SIG-M5 (cell line): ENCODE data around the gene SEPHS2.
"Not testable (repeated sequence)": the region's sequence is repeated elsewhere in the genome, so short reads cannot be mapped to it uniquely, and the experiment has no call there.

Source experiments
- DNase-seq: peaks from one replicate; lab custom pipeline; 2025; lab: John Stamatoyannopoulos, UW

The SEPHS2 gene

GRCh38 chr16:30445408-30446202 lies at the start of gene SEPHS2:
SEPHS2 (minus strand) TSS chr16:30445874; CDS start chr16:30445727, 147 bp downstream.
- DNase-seq, result peak; percentile 82

- no peak for DNase-seq
Measured at GRCh38 chr16:30494709-30495108, 49.0 kb upstream of the SEPHS2 start.

- no peak for DNase-seq
Measured at GRCh38 chr16:30493941-30494488, 48.3 kb upstream of the SEPHS2 start.

DNA sequence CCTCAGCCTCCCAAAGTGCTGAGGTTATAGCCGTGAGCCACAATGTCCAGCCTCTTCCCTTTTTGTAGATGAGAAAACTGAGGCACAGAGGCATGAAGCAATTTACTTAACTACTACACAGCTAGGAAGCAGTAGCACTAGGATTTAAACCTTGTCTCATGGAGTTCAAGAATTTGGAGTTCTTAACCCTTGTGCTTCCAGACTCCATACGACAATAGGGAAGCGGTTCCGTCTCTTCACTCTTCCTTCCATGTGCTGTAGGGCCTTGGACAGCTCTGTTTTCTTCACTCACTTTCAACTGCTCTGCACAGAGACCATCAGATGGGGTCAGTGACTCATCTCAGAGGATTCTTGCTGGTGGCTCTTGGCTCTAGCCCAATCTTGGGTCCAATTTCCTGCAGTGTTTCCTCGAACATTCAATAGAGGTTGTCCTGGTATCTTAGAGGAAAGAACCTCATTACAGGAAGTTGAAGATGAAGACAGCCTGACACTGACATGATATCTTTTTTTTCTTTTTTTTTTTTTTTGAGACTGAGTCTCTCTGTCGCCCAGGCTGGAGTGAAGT lies 46.2 kb upstream of the SEPHS2 start:
- DNase-seq, result no peak

GRCh38 chr16:30491229-30491628 lies 45.6 kb upstream of the SEPHS2 start:
- no peak for DNase-seq

DNA sequence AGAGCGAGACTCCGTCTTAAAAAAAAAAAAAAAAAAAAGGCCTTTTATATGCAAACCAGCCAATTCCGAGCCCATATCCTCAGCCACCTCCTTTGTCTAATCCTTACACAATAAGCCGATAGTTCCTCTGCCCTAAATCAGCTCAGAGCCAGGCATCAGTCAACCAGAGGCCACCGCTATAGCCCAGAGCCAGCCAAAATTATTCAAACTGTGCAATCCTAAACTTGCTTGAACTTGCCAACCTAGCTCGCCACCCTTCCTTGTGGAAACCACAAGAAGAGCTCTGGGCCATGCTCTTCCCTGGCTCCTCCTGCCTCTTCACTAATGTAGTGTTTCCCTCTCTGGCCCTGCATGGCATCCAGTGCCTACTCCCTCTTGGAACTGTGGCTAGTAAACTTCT lies 44.5 kb upstream of the SEPHS2 start:
- DNase-seq, result no peak

DNA sequence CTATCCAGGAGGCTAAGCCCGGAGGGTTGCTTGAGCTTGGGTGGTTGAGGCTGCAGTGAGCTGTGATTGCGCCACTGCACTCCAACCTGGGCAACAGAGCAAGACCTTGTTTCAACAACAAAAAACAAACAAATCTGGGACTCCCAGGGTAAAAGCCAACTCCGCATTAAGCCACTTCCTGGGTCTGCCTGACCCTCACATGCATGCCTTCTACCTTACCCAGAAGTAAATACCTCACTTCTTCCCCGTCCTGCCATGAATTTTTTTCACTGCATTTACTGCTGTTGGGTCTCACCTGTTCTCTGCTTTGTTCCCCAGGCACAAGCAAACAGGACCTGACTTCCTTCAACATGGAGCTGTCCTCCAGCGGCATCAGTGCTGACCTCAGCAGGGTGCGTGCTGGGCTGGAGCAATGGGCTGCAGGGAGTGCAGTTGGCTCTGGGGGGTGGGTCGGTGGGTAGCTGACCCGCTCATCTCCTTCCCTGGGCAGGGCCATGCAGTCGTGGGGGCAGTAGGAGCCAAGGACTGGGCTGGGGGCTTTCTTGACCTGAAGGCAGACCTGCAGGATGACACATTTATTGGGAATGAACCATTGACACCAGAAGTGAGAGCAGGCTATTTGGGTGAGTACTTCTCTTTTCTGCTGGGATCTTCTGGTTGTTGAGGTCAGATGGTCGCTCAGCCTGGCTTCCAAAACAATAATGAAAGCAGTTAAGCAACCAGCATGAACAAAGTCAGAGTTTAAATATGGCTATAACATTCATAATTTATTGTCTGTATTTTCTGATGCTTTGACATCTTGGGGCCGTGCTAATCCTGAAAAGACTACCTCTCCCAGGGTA lies 43.3 kb upstream of the SEPHS2 start:
- no peak for DNase-seq

DNA sequence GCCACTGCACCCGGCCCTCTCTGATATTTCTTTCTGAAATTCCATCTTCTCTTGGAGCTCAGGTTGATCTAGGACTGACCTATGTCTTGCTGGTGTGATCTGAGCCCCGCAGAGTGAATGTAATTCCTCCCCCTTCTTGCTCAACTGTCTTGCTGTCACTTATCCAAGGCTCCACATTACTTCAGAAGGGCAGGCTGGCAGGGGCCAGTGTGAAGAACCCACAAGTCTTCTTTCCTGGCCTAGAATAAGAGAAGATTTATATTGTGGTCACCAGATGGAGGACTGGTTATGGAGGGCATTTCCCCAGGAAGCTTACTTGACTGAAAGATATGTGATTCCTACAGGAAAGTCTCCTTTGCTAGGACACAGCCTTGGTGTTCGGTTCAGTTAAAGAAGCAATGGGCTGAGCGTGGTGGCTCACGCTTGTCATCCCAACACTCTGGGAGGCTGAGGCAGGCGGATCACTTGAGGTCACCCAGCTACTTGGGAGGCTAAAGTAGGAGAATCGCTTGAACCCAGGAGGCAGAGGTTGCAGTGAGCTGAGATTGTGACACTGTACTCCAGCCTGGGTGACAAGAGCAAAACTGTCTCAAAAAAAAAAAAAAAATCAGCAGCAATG lies 40.3 kb upstream of the SEPHS2 start:
- DNase-seq, result no peak

GRCh38 chr16:30484887-30485286 lies 39.2 kb upstream of the SEPHS2 start:
- no peak for DNase-seq

DNA sequence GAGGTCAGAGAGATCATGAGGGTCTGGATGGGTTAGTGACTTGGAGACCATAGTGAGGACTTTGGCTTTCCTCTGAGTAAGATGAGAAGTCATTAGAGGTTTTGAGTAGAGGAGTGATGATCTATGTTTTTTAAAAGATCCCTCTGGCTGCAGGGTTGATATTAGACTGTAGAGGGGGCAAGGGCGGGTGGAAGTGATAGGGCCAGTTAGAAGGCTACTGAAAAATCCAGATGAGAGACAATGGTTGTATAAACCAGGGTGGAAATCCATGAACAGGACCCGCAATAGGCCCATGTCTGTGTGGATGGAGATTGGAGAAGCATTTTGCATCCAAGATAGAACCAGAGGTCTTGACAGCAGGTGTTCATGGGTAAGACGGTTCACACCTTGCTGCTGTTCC lies 36.7 kb upstream of the SEPHS2 start:
- DNase-seq, result no peak

- DNase-seq, result no peak
Measured at GRCh38 chr16:30481381-30481780, 35.7 kb upstream of the SEPHS2 start.

DNA sequence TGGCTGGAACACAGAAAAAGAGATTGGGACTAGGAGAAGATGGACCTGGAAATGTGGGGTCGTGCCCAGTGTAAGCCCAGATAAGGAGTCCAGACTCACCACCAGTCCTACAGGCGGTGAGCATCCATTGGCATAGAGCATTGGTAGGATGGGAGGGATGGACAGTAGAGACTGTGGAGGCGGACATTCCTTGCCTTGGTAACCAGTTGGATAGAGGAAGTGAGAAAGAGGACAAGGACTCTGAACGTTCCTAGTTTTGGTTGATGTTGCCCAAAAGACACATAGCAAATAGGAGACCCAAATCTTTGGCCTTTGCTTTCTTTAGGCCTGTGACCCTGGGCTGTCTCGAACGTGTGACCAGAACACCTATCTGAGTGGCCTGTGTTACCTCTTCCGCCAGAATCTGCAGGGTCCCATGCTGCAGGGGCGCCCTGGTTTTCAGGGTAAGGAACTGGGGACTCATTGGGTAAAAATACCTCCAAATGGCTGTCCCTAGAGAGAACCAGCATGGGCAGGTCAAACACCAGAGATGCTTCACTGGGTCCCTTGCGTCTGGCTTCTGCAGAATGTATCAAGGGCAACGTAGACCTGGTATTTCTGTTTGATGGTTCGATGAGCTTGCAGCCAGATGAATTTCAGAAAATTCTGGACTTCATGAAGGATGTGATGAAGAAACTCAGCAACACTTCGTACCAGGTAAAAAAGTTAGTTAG lies 33.2 kb upstream of the SEPHS2 start:
- no peak for DNase-seq

- not testable (repeated sequence) for DNase-seq
Measured at GRCh38 chr16:30477773-30478172, 32.1 kb upstream of the SEPHS2 start.

- DNase-seq, result no peak
Measured at GRCh38 chr16:30476991-30477390, 31.3 kb upstream of the SEPHS2 start.

GRCh38 chr16:30474684-30475083 lies 29.0 kb upstream of the SEPHS2 start:
- DNase-seq, result no peak

DNA sequence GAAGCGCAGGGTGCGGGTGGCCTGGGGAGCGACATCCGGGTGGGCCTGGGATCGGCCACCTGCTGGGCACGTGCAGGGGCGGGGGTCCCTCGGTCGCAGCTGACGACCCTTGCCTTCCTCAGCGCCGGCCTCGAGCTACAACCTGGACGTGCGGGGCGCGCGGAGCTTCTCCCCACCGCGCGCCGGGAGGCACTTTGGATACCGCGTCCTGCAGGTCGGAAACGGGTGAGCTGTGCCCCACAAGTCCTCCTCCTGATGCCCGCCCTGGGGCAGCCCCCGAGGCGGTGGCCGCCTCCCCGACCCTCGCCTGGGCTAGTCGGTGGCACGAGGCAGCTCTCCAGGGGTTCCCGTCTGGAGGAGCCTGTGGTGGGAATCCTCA lies 28.4 kb upstream of the SEPHS2 start:
- DNase-seq, result no peak

DNA sequence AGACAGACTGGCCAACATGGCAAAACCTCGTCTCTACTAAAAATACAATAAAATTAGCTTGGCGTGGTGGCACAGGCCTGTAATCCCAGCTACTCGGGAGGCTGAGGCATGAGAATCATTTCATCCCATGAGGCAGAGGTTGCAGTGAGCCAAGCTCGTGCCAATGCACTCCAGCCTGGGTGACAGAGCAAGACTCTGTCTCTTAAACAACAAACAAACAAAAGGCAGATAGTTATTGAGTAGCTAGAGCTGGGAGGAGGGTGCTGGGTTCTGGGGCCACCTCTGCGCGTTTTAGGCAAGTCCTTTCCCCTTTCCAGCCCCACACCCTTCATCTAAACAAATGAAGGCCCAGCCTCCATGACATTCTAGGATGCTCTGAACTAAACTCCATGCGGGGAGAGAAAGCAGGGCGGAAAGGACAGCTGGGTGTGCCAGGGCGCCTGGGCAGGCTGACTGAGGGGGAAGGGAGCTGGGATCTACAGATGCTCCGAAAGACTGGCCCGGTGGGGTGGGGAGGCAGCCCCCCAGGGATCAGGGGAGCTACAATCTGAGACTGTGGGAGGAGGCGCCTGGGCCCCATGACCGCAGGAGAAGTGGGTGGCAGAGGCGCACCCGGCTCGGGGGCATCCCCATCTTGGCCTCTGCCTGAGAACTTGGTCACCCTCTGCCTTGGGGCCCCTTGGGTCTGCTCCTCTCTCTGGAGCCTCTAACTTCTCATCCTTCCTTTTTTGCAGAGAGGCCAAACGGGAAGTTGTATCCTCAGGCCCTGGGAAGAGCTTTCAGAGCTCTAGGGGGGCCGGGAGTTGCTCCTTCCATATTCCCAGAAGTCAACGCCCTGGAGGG lies 27.8 kb upstream of the SEPHS2 start:
- no peak for DNase-seq

DNA sequence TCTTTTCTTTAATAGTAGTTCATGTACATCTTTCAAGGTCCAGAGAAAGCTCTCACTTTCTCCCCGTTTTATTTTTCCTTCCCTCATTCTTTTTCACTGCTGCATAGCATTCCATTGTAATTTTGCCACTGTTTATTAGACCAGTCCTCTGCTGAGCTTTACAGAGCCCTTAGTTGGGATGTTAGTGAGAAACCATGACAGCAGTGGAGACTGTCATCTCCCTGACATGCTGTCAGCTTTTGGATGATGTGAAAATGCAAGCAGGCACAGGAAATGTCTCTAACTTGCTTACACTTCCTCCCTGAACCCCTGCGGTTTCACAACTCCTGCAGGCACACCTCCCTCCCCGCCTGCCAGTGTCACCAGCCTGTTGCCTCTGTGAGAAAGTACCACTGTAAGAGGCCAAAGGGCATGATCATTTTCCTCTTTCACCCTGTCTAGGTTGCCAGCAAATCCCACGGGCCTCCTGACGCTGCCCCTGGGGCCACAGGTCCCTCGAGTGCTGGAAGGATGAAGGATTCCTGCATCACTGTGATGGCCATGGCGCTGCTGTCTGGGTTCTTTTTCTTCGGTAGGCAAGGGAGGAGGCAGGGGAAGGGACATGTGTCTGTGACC lies 26.8 kb upstream of the SEPHS2 start, which contains the start of gene ITGAL:
Gene ITGAL (plus strand): TSS at position 415 of the 615 bp plus-strand sequence. CDS start 96 bp downstream, at position 511.
- DNase-seq, result peak; percentile 70

GRCh38 chr16:30470632-30470995 lies 24.9 kb upstream of the SEPHS2 start:
- no peak for DNase-seq

- DNase-seq, result no peak
Measured at GRCh38 chr16:30470170-30470512, 24.5 kb upstream of the SEPHS2 start.
